ENCODE results near the gene TMPRSS13.

TMPRSS13 gene

GRCh38 chr11:117862753-117863152 lies 66.4 kb downstream of the TMPRSS13 start:
- in situ Hi-C loops (cut with HindIII; ENCODE audit: low sequenced_read_pairs), result loop anchor here (5.0 kb wide), 1 partner anchor 75 kb away; no protein-coding TSS in a partner anchor
- no peak overlapping the region for H3K4me3 ChIP-seq (ENCODE audit: low read depth, low read length)
- no peak for DNase-seq (ENCODE audit: low read depth)
- TF ChIP-seq CTCF (IDR thresholded peaks at IDR 0.05; ENCODE audit: low read depth, low read length, missing control alignments), result no peak

- no peak for TF ChIP-seq CTCF (IDR thresholded peaks at IDR 0.05; ENCODE audit: low read depth, low read length, missing control alignments)
- in situ Hi-C loops (cut with HindIII; ENCODE audit: low sequenced_read_pairs), result loop anchor here (5.0 kb wide), 1 partner anchor 75 kb away; no protein-coding TSS in a partner anchor
- H3K4me3 ChIP-seq (ENCODE audit: low read depth, low read length), result no peak overlapping the region
- DNase-seq (ENCODE audit: low read depth), result no peak
These were observed 67.0 kb downstream of the TMPRSS13 start for GRCh38 chr11:117862019-117862725.

GRCh38 chr11:117861151-117862018 lies 67.8 kb downstream of the TMPRSS13 start:
- in situ Hi-C loops (cut with HindIII; ENCODE audit: low sequenced_read_pairs), result loop anchor here (5.0 kb wide), 1 partner anchor 76 kb away; no protein-coding TSS in a partner anchor
- no peak overlapping the region for H3K4me3 ChIP-seq (ENCODE audit: low read depth, low read length)
- no peak for DNase-seq (ENCODE audit: low read depth)
- no peak for TF ChIP-seq CTCF (IDR thresholded peaks at IDR 0.05; ENCODE audit: low read depth, low read length, missing control alignments)

GRCh38 chr11:117860139-117860538 lies 69.1 kb downstream of the TMPRSS13 start:
- TF ChIP-seq CTCF (IDR thresholded peaks at IDR 0.05; ENCODE audit: low read depth, low read length, missing control alignments), result no peak
- in situ Hi-C loops (cut with HindIII; ENCODE audit: low sequenced_read_pairs), result loop anchor here (5.0 kb wide), 1 partner anchor 77 kb away; no protein-coding TSS in a partner anchor
- H3K4me3 ChIP-seq (ENCODE audit: low read depth, low read length), result no peak overlapping the region
- no peak for DNase-seq (ENCODE audit: low read depth)

GRCh38 chr11:117859488-117860112 lies 69.6 kb downstream of the TMPRSS13 start:
- TF ChIP-seq CTCF (IDR thresholded peaks at IDR 0.05; ENCODE audit: low read depth, low read length, missing control alignments), result no peak
- no peak for DNase-seq (ENCODE audit: low read depth)
- in situ Hi-C loops (cut with HindIII; ENCODE audit: low sequenced_read_pairs), result loop anchor here (5.0 kb wide), 1 partner anchor 78 kb away; no protein-coding TSS in a partner anchor
- H3K4me3 ChIP-seq (ENCODE audit: low read depth, low read length), result no peak overlapping the region

- in situ Hi-C loops (cut with HindIII; ENCODE audit: low sequenced_read_pairs), result no loop called here
- TF ChIP-seq CTCF (IDR thresholded peaks at IDR 0.05; ENCODE audit: low read depth, low read length, missing control alignments), result no peak
- no peak overlapping the region for H3K4me3 ChIP-seq (ENCODE audit: low read depth, low read length)
- DNase-seq (ENCODE audit: low read depth), result no peak
These were observed 70.1 kb downstream of the TMPRSS13 start for GRCh38 chr11:117859061-117859460.
